ENCODE results near the gene DOK5.

DOK5 gene

DNA sequence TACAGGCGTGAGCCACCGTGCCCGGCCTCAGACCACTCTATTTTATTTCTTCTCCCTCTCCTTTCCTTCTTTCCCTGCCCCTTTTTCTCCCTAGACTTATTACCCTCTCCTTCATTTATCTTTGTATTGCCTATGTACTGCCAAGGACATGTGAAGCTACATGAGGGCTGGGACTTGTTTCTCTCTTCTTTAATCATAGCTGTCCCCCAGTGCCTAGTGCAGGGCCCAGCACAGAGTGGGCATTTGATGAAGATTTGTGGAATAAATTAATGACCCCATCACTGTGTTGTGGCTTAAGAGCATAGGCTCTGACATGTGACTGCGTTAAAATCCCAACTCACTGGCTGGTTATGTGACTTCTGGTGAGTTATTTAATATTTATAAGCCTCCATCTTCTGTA is 6.0 kb downstream of the DOK5 start:
- DNase-seq, result no peak
- H3K4me2 ChIP-seq (ENCODE audit: low read depth, low read length), result 0 out of 2 replicates have a peak overlapping the region, but pooled peaks have one; percentile 26
- H4K20me1 ChIP-seq (ENCODE audit: insufficient read depth, low read length), result no peaks in the 10 kb centered on the region
- no peaks in the 10 kb centered on the region for H3K36me3 ChIP-seq (replicated peaks; ENCODE audit: insufficient read depth, low read length)
- peak overlapping the region; percentile 17; the same call in 1 of the 2 replicates for H3K27ac ChIP-seq (ENCODE audit: low read length)
- no peaks in the 10 kb centered on the region for H3K27me3 ChIP-seq (replicated peaks; ENCODE audit: insufficient read depth, low read length)
- no peaks in the 10 kb centered on the region for H3K9me2 ChIP-seq (replicated peaks; ENCODE audit: insufficient read depth, low read length)
- H3F3A ChIP-seq (ENCODE audit: insufficient read depth, low read length), result no peaks in the 10 kb centered on the region; the same call in 1 of the 2 replicates
- H3K4me3 ChIP-seq (ENCODE audit: low read length), result no peak overlapping the region
- H3K79me2 ChIP-seq (ENCODE audit: low read length), result no peaks in the 10 kb centered on the region
- TF ChIP-seq EZH2phosphoT487 (IDR thresholded peaks at IDR 0.05; ENCODE audit: low read length) (no peak), EZH2 (optimal IDR thresholded peaks at IDR 0.05; ENCODE audit: low read depth, low read length) (no peak)
- H2AFZ ChIP-seq (ENCODE audit: low read length), result peak overlapping the region; percentile 16; the same call in 1 of the 2 replicates
- H3K9me3 ChIP-seq (replicated peaks; ENCODE audit: insufficient read depth, low read length), result no peaks in the 10 kb centered on the region
- no peak overlapping the region for H3K9ac ChIP-seq (ENCODE audit: low read length)
- H3K4me1 ChIP-seq (ENCODE audit: low read length), result peaks cover 6% of the 10 kb centered on the region

DNA sequence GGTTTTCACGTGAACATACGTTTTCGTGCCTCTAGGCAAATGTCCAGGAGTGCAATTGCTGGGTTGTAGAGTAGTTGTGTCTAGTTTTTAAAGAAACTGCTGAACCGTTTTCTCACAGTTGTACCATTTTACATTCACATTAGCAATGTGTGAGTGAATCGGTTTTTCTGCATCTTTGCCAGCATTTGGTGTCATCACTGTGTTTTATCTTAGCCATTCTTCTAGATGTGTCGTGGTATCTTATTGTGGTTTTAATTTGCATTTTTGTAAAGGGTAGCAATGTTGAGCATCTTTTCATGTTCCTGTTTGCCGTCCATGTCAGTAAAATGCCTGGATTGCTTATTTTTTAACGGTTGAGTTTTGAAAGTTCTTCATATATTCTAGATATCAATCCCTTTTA is 10.2 kb downstream of the DOK5 start:
- H2AFZ ChIP-seq (ENCODE audit: low read length), result no peak overlapping the region
- no peak for DNase-seq
- H3K36me3 ChIP-seq (replicated peaks; ENCODE audit: insufficient read depth, low read length), result no peaks in the 10 kb centered on the region
- no peak overlapping the region for H3K27ac ChIP-seq (ENCODE audit: low read length)
- TF ChIP-seq EZH2 (optimal IDR thresholded peaks at IDR 0.05; ENCODE audit: low read depth, low read length) (no peak), CTCF (IDR thresholded peaks at IDR 0.05; ENCODE audit: low read length) (no peak), EZH2phosphoT487 (IDR thresholded peaks at IDR 0.05; ENCODE audit: low read length) (no peak)
- no peaks in the 10 kb centered on the region for H3K9me3 ChIP-seq (replicated peaks; ENCODE audit: insufficient read depth, low read length)
- H3K27me3 ChIP-seq (replicated peaks; ENCODE audit: insufficient read depth, low read length), result no peaks in the 10 kb centered on the region
- no peaks in the 10 kb centered on the region for H3K79me2 ChIP-seq (ENCODE audit: low read length)
- no peak overlapping the region for H3K4me3 ChIP-seq (ENCODE audit: low read length)
- H3F3A ChIP-seq (ENCODE audit: insufficient read depth, low read length), result no peaks in the 10 kb centered on the region; the same call in 1 of the 2 replicates
- H3K4me2 ChIP-seq (ENCODE audit: low read depth, low read length), result no peak overlapping the region
- H3K4me1 ChIP-seq (ENCODE audit: low read length), result peaks cover 6% of the 10 kb centered on the region
- H3K9ac ChIP-seq (ENCODE audit: low read length), result no peak overlapping the region
- H3K9me2 ChIP-seq (replicated peaks; ENCODE audit: insufficient read depth, low read length), result no peaks in the 10 kb centered on the region
- H4K20me1 ChIP-seq (ENCODE audit: insufficient read depth, low read length), result no peaks in the 10 kb centered on the region

DNA sequence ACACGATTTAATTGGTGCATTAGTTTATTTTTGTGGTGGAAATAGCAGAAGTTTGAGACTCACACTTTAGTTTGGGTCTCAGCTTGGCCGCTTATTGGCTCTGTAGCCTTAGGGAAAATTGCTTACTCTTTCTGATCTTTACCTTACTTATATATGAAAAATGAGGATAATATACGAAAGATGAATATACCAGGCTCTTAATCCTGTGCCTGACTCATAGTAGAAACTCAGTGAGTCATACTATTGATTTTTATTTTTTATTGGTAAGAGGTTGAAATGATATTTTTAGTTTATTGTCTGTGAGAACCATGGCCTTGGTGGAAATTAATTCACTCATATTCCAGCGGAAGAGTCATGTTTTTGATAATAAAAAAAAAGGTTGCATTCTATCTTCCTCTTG is 11.2 kb downstream of the DOK5 start:
- Histone ChIP-seq H4K20me1 (ENCODE audit: insufficient read depth, low read length) (no peaks in the 10 kb centered on the region), H3K4me2 (ENCODE audit: low read depth, low read length) (no peak overlapping the region), H3K9me3 (replicated peaks; ENCODE audit: insufficient read depth, low read length) (no peaks in the 10 kb centered on the region), H3F3A (ENCODE audit: insufficient read depth, low read length) (no peaks in the 10 kb centered on the region; the same call in 1 of the 2 replicates), H2AFZ (ENCODE audit: low read length) (no peak overlapping the region), H3K36me3 (replicated peaks; ENCODE audit: insufficient read depth, low read length) (no peaks in the 10 kb centered on the region), H3K4me1 (ENCODE audit: low read length) (peaks cover 4% of the 10 kb centered on the region), H3K9ac (ENCODE audit: low read length) (no peak overlapping the region), H3K9me2 (replicated peaks; ENCODE audit: insufficient read depth, low read length) (no peaks in the 10 kb centered on the region), H3K79me2 (ENCODE audit: low read length) (no peaks in the 10 kb centered on the region), H3K4me3 (ENCODE audit: low read length) (no peak overlapping the region), H3K27me3 (replicated peaks; ENCODE audit: insufficient read depth, low read length) (no peaks in the 10 kb centered on the region), H3K27ac (ENCODE audit: low read length) (no peak overlapping the region)
- DNase-seq, result no peak
- TF ChIP-seq EZH2 (optimal IDR thresholded peaks at IDR 0.05; ENCODE audit: low read depth, low read length) (no peak), EZH2phosphoT487 (IDR thresholded peaks at IDR 0.05; ENCODE audit: low read length) (no peak), CTCF (IDR thresholded peaks at IDR 0.05; ENCODE audit: low read length) (no peak)

GRCh38 chr20:54488442-54488841 is 13.0 kb downstream of the DOK5 start:
- TF ChIP-seq EZH2phosphoT487 (IDR thresholded peaks at IDR 0.05; ENCODE audit: low read length), result no peak
- TF ChIP-seq CTCF (IDR thresholded peaks at IDR 0.05; ENCODE audit: low read length), result no peak
- TF ChIP-seq EZH2 (optimal IDR thresholded peaks at IDR 0.05; ENCODE audit: low read depth, low read length), result no peak

More at GRCh38 chr20:54488442-54488841, 13.0 kb downstream of the DOK5 start:
- no peaks in the 10 kb centered on the region for H3F3A ChIP-seq (ENCODE audit: insufficient read depth, low read length)
- no peaks in the 10 kb centered on the region for H3K27me3 ChIP-seq (replicated peaks; ENCODE audit: insufficient read depth, low read length)
- no peak overlapping the region for H3K27ac ChIP-seq (ENCODE audit: low read length)
- no peak overlapping the region for H2AFZ ChIP-seq (ENCODE audit: low read length)
- no peaks in the 10 kb centered on the region for H4K20me1 ChIP-seq (ENCODE audit: insufficient read depth, low read length)
- H3K9me3 ChIP-seq (replicated peaks; ENCODE audit: insufficient read depth, low read length), result no peaks in the 10 kb centered on the region
- H3K4me2 ChIP-seq (ENCODE audit: low read depth, low read length), result no peak overlapping the region
- H3K4me1 ChIP-seq (ENCODE audit: low read length), result no peaks in the 10 kb centered on the region
- no peak overlapping the region for H3K4me3 ChIP-seq (ENCODE audit: low read length)
- no peak for DNase-seq
- no peaks in the 10 kb centered on the region for H3K36me3 ChIP-seq (replicated peaks; ENCODE audit: insufficient read depth, low read length)
- H3K9ac ChIP-seq (ENCODE audit: low read length), result no peak overlapping the region
- no peaks in the 10 kb centered on the region for H3K9me2 ChIP-seq (replicated peaks; ENCODE audit: insufficient read depth, low read length)
- no peaks in the 10 kb centered on the region for H3K79me2 ChIP-seq (ENCODE audit: low read length)
